NCI-H82 treated with DMSO at 0.1 percent for 48 hours (cell line): ENCODE results near the gene TMPRSS6.

Experiments
- DNase-seq: peaks from one replicate; lab custom pipeline; 2025; ENCODE audit not compliant: unreplicated experiment; lab: John Stamatoyannopoulos, UW

The TMPRSS6 gene

GRCh38 chr22:37118083-37118482 lies 8.6 kb upstream of the TMPRSS6 start:
- DNase-seq = no peak

GRCh38 chr22:37117092-37117491 lies 7.6 kb upstream of the TMPRSS6 start:
- DNase-seq = no peak

- DNase-seq = no peak
These were observed 5.5 kb upstream of the TMPRSS6 start for GRCh38 chr22:37115032-37115431.

GRCh38 chr22:37113757-37114156 lies 4.2 kb upstream of the TMPRSS6 start:
- no peak for DNase-seq

- no peak for DNase-seq
These were observed 2.7 kb upstream of the TMPRSS6 start for GRCh38 chr22:37112084-37112728.

- no peak for DNase-seq
These were observed 1.7 kb upstream of the TMPRSS6 start for GRCh38 chr22:37111156-37111717.

- DNase-seq = no peak
These were observed 1.5 kb downstream of the TMPRSS6 start for GRCh38 chr22:37107816-37108621.

GRCh38 chr22:37105990-37106389 lies 3.5 kb downstream of the TMPRSS6 start:
- no peak for DNase-seq

GRCh38 chr22:37105154-37105553 lies 4.4 kb downstream of the TMPRSS6 start:
- no peak for DNase-seq

GRCh38 chr22:37103656-37104452 lies 5.7 kb downstream of the TMPRSS6 start:
- no peak for DNase-seq

GRCh38 chr22:37103151-37103550 lies 6.4 kb downstream of the TMPRSS6 start:
- no peak for DNase-seq

GRCh38 chr22:37101311-37102066 lies 8.0 kb downstream of the TMPRSS6 start:
- no peak for DNase-seq

GRCh38 chr22:37100589-37101127 lies 8.9 kb downstream of the TMPRSS6 start:
- DNase-seq = no peak

GRCh38 chr22:37098976-37099591 lies 10.4 kb downstream of the TMPRSS6 start:
- DNase-seq = no peak

- no peak for DNase-seq
These were observed 12.2 kb downstream of the TMPRSS6 start for GRCh38 chr22:37097346-37097745.

GRCh38 chr22:37095113-37095512 lies 14.4 kb downstream of the TMPRSS6 start:
- DNase-seq = no peak

- no peak for DNase-seq
These were observed 15.3 kb downstream of the TMPRSS6 start for GRCh38 chr22:37094239-37094638.

- no peak for DNase-seq
These were observed 16.5 kb downstream of the TMPRSS6 start for GRCh38 chr22:37092997-37093396.

- DNase-seq = no peak
These were observed 17.5 kb downstream of the TMPRSS6 start for GRCh38 chr22:37091994-37092393.
